Spleen (tissue), 11 donors: ENCODE measurements around the gene HSD17B12. TPM values are rescaled to one million over a fixed set of nuclear protein-coding genes. Genes with fewer than 3 reads are reported as not detected.

Experiments
- DNase-seq: peaks from one replicate; pipeline ENCODE4 v3.0.0-alpha.2; 2020
- H3K27ac ChIP-seq, 8 donors: fragments of 200-600 bp; sonication (generic) in 7 of 8; 1 replicate in 4 of 8; 2 replicates in 4 of 8; pipeline versions ENCODE4 v1.5.0 to v1.8.0; 2016 to 2021; ENCODE audit warnings: inconsistent platforms in 4 of 8, mild to moderate bottlenecking in 4 of 8, moderate library complexity in 1 of 8
- H3K27me3 ChIP-seq, 7 donors: fragments of 200-600 bp; sonication (generic) in 6 of 7; replicated peaks in 1 of 7; 1 replicate in 4 of 7; 2 replicates in 3 of 7; pipeline versions ENCODE4 v1.5.0 to v1.8.0; 2016 to 2021; ENCODE audit warnings: inconsistent platforms in 3 of 7, mild to moderate bottlenecking in 1 of 7
- H3K36me3 ChIP-seq, 6 donors: fragments of 200-600 bp; sonication (generic) in 5 of 6; 1 replicate in 4 of 6; 2 replicates in 2 of 6; pipeline versions ENCODE4 v1.5.0 to v1.8.0; 2016 to 2021; ENCODE audit warnings: inconsistent platforms in 2 of 6
- H3K4me1 ChIP-seq, 6 donors: fragments of 200-600 bp; sonication (generic) in 5 of 6; 1 replicate in 3 of 6; 2 replicates in 3 of 6; pipeline versions ENCODE4 v1.5.0 to v1.8.0; 2016 to 2021; ENCODE audit warnings: inconsistent platforms in 3 of 6
- H3K4me3 ChIP-seq, 8 donors: fragments of 200-600 bp; sonication (generic) in 7 of 8; 1 replicate in 4 of 8; 2 replicates in 4 of 8; pipeline versions ENCODE4 v1.5.0 to v1.8.0; 2016 to 2021; ENCODE audit warnings: inconsistent platforms in 4 of 8, mild to moderate bottlenecking in 4 of 8, moderate library complexity in 2 of 8
- H3K9me3 ChIP-seq, 8 donors: fragments of 200-600 bp; sonication (generic) in 7 of 8; 1 replicate in 4 of 8; 2 replicates in 4 of 8; pipeline versions ENCODE4 v1.5.0 to v1.8.0; 2016 to 2021; ENCODE audit warnings: inconsistent platforms in 4 of 8
- POLR2A ChIP-seq, 3 donors: fragments of 450-650 bp; IDR thresholded peaks; one replicate each; pipeline ENCODE4 v1.5.1; 2017; ENCODE audit warnings: antibody characterized with exemption in 3 of 3, mild to moderate bottlenecking in 1 of 3
- POLR2AphosphoS5 ChIP-seq, 3 donors: sonication (generic); formaldehyde crosslinking; IDR thresholded peaks; one replicate each; pipeline ENCODE4 v1.5.1; 2017; ENCODE audit warnings: antibody characterized with exemption in 3 of 3
- WGBS, 5 donors: extraction: QIAGEN DNeasy Blood & Tissue Kit in 3 of 5; methylation state at CpG; one replicate each; pipeline versions ENCODE4 v1.1.5 to v1.1.7; 2013 to 2018; 5-methylcytosine and 5-hydroxymethylcytosine counted together
- intact Hi-C: fragments of 100-400 bp; cut with DNase I; formaldehyde crosslinking; loops from one replicate; pipeline ENCODE4 v1.15.0; 2023; ENCODE audit warnings: low total_unique reads
- polyA plus RNA-seq, 3 donors: library from polyadenylated mRNA; stranded (reverse); fragments of 200-250 nt; gene quantifications; one replicate each; pipeline ENCODE4 v1.2.1, GENCODE V29; 2013
- total RNA-seq, 7 donors: library from RNA; depleted of rRNA in 3 of 7; stranded (reverse); fragments of >200 nt in 3 of 7; fragmentation: NEBNext Ultra II Directional in 4 of 7; extraction: Animal tissue kit (Norgen Biotek cat#: 25700) in 4 of 7; gene quantifications; one replicate each; pipeline versions ENCODE4 v1.1.0 to v1.2.1, GENCODE V29; 2016 to 2021
- TF ChIP-seq, protein P1 (sequence below), 11 experiments: fragments of 200-600 bp in 7 of 11; fragments of 450-650 bp in 4 of 11; sonication (generic) in 4 of 11; IDR thresholded peaks in 8 of 11; conservative IDR thresholded peaks in 3 of 11; 1 replicate in 7 of 11; 2 replicates in 4 of 11; pipeline versions ENCODE4 v1.4.0 to v1.8.0; 2016 to 2021; ENCODE audit warnings: antibody characterized with exemption in 11 of 11, inconsistent platforms in 4 of 11, mild to moderate bottlenecking in 1 of 11
- donor health status: healthy with polysubstance abuse.
- donor health status: DM: no; HTN: no; CAD: no; lungs with moderate emphysema.
- donor health status: DM: no; HTN: no; CAD: no.
- donor health status: Bipolar disorder and iron deficiency.
- donor health status: healthy.
- donor health status: DM: no; HTN: no; CAD: no.
- donor health status: DM: yes; HTN: yes; CAD: no.

HSD17B12 gene
- total and polyA plus RNA-seq, 10 donors, result 17.5 to 80.0 (median 56.3) TPM

DNA sequence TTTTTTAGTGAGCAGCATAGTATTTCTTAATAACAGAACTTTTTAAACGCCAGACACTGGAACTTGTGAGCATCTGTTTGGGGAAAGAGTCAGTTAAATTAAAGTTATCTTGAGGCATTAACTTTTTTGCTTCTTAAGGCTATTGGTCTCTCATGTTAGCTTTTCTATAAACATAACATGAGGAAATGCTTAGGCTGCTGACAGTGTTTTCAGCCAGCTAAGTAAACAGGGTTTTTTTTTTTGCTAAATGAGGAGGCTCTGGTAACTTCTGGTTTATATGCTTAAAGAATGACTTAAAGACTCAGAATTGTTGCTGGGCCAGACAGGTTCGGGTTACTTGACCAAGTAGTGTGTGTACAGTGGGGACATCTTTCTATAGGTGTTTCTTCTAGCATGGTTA lies 104.3 kb downstream of the HSD17B12 start:
- Histone ChIP-seq H3K4me3 (no peak overlapping the region), H3K36me3 (peaks cover 0 to 18% (median 0%) of the 10 kb centered on the region in 6 donors), H3K4me1 (peaks cover 0 to 24% (median 11%) of the 10 kb centered on the region in 6 donors), H3K9me3 (peaks cover 0 to 48% (median 40%) of the 10 kb centered on the region in 8 donors), H3K27me3 (no peaks in the 10 kb centered on the region), H3K27ac (no peak overlapping the region)
- TF ChIP-seq POLR2AphosphoS5 (IDR thresholded peaks at IDR 0.05) (no peak), POLR2A (IDR thresholded peaks at IDR 0.05) (no peak)
- TF ChIP-seq, protein P1, sequence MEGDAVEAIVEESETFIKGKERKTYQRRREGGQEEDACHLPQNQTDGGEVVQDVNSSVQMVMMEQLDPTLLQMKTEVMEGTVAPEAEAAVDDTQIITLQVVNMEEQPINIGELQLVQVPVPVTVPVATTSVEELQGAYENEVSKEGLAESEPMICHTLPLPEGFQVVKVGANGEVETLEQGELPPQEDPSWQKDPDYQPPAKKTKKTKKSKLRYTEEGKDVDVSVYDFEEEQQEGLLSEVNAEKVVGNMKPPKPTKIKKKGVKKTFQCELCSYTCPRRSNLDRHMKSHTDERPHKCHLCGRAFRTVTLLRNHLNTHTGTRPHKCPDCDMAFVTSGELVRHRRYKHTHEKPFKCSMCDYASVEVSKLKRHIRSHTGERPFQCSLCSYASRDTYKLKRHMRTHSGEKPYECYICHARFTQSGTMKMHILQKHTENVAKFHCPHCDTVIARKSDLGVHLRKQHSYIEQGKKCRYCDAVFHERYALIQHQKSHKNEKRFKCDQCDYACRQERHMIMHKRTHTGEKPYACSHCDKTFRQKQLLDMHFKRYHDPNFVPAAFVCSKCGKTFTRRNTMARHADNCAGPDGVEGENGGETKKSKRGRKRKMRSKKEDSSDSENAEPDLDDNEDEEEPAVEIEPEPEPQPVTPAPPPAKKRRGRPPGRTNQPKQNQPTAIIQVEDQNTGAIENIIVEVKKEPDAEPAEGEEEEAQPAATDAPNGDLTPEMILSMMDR (IDR thresholded peaks at IDR 0.05 in 8 of 11, conservative IDR thresholded peaks at IDR 0.05 in 3 of 11), result no peak
- intact Hi-C loops, result no loop called here
- WGBS, 5 donors, result 93 to 100% (median 96%) methylated on average over 2 of the region's 2 CpGs
- DNase-seq, result no peak

DNA sequence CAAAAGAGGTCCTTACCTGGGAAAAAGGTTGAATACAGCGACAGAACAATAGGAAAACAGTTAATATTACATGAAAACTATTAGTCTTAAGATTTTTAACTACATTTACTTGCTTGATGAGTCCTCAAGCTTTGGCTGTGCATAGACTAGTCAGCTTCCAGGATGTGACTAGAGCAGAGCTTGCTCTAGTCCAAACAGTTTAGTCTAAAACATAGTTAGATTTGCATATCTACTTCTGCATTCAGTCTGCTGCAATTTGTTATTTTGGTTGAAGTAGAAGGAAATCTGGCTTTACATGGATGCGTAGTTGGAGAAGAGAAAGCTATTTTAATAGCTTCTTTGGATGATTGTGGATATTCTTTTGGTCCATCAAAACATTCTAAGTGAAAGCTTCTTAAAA lies 104.8 kb downstream of the HSD17B12 start:
- Histone ChIP-seq H3K4me3 (no peak overlapping the region), H3K27ac (no peak overlapping the region), H3K36me3 (peaks cover 0 to 14% (median 0%) of the 10 kb centered on the region in 6 donors), H3K27me3 (no peaks in the 10 kb centered on the region), H3K4me1 (peaks cover 0 to 24% (median 11%) of the 10 kb centered on the region in 6 donors), H3K9me3 (peaks cover 0 to 48% (median 40%) of the 10 kb centered on the region in 8 donors)
- no peak for DNase-seq
- no peak for TF ChIP-seq POLR2A (IDR thresholded peaks at IDR 0.05)
- TF ChIP-seq POLR2AphosphoS5 (IDR thresholded peaks at IDR 0.05), result no peak
- TF ChIP-seq, protein P1 (IDR thresholded peaks at IDR 0.05 in 8 of 11, conservative IDR thresholded peaks at IDR 0.05 in 3 of 11), result no peak
- intact Hi-C loops, result no loop called here
- WGBS, 5 donors, result 89 to 99% (median 95%) methylated on average over 2 of the region's 2 CpGs

DNA sequence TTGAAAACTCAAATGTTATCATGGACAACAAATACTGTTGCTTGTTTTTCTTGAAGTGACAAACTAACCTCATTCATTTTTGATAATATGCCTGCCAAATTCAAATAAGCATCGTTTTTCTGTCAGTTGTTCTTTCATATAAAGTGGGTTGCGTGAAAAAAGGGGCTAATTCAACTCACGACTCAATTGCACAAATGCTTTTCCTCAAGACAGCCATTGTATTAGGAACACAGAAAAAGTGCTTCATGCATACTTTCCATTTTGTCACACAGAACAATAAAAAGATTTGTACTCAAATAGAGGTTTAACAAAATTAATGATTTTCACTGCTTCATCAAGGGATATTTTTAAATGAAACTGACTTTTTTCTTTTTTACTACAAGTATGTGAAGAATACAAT lies 105.5 kb downstream of the HSD17B12 start:
- H3K4me3 ChIP-seq, result no peak overlapping the region
- H3K27ac ChIP-seq, result no peak overlapping the region
- no peaks in the 10 kb centered on the region for H3K27me3 ChIP-seq
- TF ChIP-seq POLR2AphosphoS5 (IDR thresholded peaks at IDR 0.05), result no peak
- no peak for TF ChIP-seq POLR2A (IDR thresholded peaks at IDR 0.05)
- TF ChIP-seq, protein P1 (IDR thresholded peaks at IDR 0.05 in 8 of 11, conservative IDR thresholded peaks at IDR 0.05 in 3 of 11), result no peak
- peaks cover 0 to 24% (median 11%) of the 10 kb centered on the region in 6 donors for H3K4me1 ChIP-seq
- WGBS, 5 donors, result 92 to 97% (median 95%) methylated on average over 3 of the region's 3 CpGs
- intact Hi-C loops, result no loop called here
- peaks cover 0 to 14% (median 0%) of the 10 kb centered on the region in 6 donors for H3K36me3 ChIP-seq
- peaks cover 0 to 44% (median 40%) of the 10 kb centered on the region in 8 donors for H3K9me3 ChIP-seq
- DNase-seq, result no peak

DNA sequence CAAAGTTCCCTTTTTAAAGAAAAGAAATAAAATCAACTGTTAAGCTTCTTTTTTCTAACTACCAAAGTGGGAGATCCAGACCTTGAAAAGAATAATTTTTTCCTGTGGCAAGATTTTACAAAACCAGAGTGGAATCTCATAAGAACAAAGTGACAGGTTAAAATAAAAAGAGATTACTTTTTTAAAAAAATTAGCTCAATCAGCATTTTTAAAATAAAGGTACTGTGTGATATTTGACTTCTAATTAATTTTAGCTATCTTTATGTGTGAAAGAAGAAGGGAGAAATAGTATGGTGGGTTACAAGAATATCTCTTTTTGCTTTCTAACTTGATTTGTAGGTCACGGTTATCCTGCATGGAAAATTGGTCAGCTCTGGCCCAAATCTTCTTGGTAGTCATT lies 107.3 kb downstream of the HSD17B12 start:
- Histone ChIP-seq H3K4me3 (peak overlapping the region in 1 of 8 donors; percentile 50), H3K36me3 (peaks cover 0 to 13% (median 0%) of the 10 kb centered on the region in 6 donors), H3K9me3 (peaks cover 0 to 33% (median 29%) of the 10 kb centered on the region in 8 donors), H3K27ac (peak overlapping the region in 7 of 8 donors; percentile 62 to 89 (median 71)), H3K27me3 (no peaks in the 10 kb centered on the region), H3K4me1 (peaks cover 0 to 24% (median 11%) of the 10 kb centered on the region in 6 donors)
- TF ChIP-seq POLR2A (IDR thresholded peaks at IDR 0.05), result no peak
- no peak for TF ChIP-seq POLR2AphosphoS5 (IDR thresholded peaks at IDR 0.05)
- TF ChIP-seq, protein P1 (IDR thresholded peaks at IDR 0.05 in 8 of 11, conservative IDR thresholded peaks at IDR 0.05 in 3 of 11), result no peak
- intact Hi-C loops, result no loop called here
- no peak for DNase-seq
- 64 to 86% (median 82%) methylated on average over 1 of the region's 1 CpG for WGBS, 5 donors
